ENCODE data around the gene PFN2. TPM values are rescaled to one million over a fixed set of nuclear protein-coding genes. Genes with fewer than 3 reads are reported as not detected.

Gene PFN2, protein sequence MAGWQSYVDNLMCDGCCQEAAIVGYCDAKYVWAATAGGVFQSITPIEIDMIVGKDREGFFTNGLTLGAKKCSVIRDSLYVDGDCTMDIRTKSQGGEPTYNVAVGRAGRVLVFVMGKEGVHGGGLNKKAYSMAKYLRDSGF
- 161 and 198 TPM in 2 replicates for total RNA-seq (ENCODE audit: low replicate concordance)

DNA sequence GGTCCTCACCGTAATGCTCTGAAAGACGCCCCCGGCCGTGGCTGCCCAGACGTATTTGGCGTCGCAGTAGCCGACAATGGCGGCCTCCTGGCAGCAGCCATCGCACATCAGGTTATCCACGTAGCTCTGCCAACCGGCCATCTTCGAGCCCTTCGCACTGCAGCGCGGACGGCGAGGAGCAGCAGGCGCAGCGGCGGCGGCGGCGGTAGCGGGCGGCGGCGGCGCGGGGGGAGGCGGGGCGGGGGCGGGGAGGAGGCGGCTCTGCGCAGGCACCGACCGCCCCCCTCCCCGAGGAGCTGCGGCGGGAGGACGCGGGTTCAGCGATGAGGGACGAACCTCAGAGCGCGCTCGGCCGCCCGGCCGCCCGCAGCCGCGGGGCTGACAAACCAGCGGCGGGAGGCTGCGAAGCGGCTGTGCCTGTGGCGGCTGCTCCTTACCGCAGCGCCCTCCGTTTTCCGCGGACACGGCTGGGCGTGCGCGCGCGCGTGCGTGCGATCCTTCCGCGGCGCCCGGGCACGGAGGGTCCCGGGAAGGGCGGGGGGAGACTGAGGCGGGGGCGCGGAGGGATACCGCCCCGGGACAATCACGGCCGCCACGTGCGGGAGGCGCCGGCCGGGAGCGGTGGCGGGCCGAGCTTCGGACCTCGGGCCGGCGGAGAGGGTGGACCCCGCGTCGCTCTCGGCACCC is at the start of gene PFN2:
TSS of gene PFN2 (minus strand) at position 180 of the 687 bp plus-strand sequence. CDS start at position 141, 39 bp downstream.
- TF ChIP-seq, protein P1, sequence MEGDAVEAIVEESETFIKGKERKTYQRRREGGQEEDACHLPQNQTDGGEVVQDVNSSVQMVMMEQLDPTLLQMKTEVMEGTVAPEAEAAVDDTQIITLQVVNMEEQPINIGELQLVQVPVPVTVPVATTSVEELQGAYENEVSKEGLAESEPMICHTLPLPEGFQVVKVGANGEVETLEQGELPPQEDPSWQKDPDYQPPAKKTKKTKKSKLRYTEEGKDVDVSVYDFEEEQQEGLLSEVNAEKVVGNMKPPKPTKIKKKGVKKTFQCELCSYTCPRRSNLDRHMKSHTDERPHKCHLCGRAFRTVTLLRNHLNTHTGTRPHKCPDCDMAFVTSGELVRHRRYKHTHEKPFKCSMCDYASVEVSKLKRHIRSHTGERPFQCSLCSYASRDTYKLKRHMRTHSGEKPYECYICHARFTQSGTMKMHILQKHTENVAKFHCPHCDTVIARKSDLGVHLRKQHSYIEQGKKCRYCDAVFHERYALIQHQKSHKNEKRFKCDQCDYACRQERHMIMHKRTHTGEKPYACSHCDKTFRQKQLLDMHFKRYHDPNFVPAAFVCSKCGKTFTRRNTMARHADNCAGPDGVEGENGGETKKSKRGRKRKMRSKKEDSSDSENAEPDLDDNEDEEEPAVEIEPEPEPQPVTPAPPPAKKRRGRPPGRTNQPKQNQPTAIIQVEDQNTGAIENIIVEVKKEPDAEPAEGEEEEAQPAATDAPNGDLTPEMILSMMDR (IDR thresholded peaks at IDR 0.05; ENCODE audit: insufficient read depth, low read length): no peak
- H3K4me3 ChIP-seq (ENCODE audit: low read depth, low read length): peak within 1 kb of the TSS; percentile 88
- DNase-seq (ENCODE audit: low read depth): peak; percentile 67

DNA sequence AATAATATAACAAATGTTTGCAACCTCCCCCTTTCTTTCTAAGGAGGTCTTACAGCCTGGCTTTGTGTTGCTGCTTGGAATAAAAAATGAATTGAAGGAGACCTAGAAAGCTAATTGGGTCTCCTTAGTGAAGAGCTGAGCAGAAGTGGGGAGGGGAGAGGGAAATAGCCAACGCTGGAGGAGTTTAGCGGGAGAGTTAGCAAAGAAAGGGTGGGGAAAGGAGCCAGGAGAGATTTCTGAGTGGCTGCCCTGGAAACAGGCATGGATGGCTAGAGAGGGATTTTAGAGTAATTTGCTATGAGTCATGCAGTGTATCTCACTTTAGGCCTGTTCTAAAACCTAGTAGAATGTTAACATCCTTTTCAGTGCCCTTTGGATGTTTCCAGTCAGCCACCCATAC is 45.2 kb upstream of the PFN2 start:
- no peak for DNase-seq (ENCODE audit: low read depth)
- no peak overlapping the region for H3K4me3 ChIP-seq (ENCODE audit: low read depth, low read length)
- TF ChIP-seq, protein P1 (IDR thresholded peaks at IDR 0.05; ENCODE audit: insufficient read depth, low read length): no peak

DNA sequence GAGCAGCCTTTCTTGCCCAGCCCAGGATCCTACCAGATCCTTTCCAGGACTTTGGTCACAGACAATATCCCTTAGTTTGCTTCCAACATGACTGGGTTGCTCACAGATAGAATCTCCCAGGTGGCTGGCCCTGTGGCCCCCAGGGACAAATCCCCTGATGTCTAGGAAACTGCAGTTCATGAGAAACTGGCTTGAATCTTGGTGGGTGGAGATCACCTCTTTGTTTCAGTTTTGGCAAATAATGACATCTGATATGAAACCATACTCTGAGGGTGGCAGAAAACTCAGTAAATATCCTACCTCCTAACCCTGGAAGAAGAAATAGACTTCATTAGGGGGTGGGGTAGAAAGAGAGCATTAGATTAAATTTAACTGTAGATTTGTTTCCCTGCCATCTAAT is 44.1 kb upstream of the PFN2 start:
- TF ChIP-seq, protein P1 (IDR thresholded peaks at IDR 0.05; ENCODE audit: insufficient read depth, low read length): no peak
- H3K4me3 ChIP-seq (ENCODE audit: low read depth, low read length): no peak overlapping the region
- DNase-seq (ENCODE audit: low read depth): no peak

DNA sequence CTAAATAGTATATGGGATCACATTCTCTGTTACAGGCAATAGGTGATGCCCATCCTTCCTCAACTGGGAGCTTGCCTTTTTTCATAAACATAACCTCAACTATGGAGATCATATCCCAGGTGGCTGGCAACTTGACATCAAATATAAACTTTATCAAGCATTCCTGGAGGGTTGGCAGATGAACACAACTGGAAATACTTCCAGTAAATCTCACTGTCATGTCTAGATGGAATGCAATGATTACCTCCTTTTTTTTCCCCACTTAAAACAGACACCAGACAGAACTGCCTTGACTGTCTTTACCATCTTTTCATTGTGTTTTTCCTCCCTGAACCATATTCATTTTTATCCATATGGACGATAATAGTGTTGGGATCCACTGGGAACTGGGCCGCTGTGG is 43.1 kb upstream of the PFN2 start:
- no peak for DNase-seq (ENCODE audit: low read depth)
- TF ChIP-seq, protein P1 (IDR thresholded peaks at IDR 0.05; ENCODE audit: insufficient read depth, low read length): no peak
- H3K4me3 ChIP-seq (ENCODE audit: low read depth, low read length): no peak overlapping the region

DNA sequence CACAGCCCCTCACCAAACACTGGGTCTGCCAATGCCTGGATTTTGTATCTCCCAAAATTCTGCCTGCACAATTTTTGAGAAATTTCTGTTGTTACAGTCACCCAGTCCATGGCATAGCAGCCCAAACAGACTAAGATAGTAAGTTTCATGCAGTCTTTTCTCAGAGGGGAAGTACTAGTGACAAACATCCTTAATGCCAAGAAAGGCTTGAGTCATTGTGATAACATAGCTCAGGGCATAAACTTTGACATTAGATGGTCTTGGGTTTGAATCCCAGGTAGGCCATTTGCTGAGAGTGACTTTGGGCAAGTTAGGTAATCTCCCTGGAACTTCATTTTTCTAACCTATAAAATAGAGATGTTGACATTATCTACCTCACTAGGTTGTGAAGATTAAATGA is 36.1 kb upstream of the PFN2 start:
- DNase-seq (ENCODE audit: low read depth): no peak
- TF ChIP-seq, protein P1 (IDR thresholded peaks at IDR 0.05; ENCODE audit: insufficient read depth, low read length): no peak
- no peak overlapping the region for H3K4me3 ChIP-seq (ENCODE audit: low read depth, low read length)

DNA sequence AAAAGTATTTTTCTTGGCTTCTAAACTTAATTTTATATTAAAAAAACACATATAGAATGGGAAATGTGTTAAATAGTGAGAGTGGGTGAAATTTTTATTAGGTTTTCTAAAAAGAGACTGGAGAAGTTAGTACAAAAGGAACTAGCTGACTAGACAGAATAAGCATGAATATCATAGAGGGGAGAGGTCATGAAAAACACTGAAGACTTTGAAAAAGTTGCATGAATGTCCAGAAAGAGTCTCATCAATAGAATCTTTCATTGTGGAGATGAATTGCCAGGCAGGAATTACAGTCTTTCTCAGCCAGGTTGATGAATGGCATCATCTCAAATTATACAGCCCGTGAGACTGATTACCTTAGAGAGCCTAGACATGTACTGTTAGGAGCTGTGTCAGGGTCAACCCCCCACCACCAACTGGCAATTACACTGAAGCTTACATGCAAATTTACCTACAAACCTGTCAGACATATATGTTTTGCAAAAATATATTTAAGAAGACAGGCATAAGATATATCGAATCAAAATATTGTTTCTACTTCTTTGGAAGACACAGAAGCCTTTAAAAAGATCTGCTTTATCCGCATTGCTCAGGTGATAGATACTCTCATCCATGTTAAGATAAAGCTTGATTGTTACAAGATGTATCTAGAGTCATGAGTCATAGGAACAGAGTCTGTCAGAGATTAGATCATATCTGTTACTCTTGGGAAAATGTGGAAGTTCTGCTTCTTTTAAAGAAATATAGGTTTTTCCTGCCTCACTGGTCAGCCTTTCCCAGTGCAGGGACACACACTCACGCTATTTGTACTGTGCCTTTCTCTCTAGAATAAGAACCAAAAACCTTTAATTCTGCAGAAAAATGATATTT is 34.8 kb upstream of the PFN2 start:
- H3K4me3 ChIP-seq (ENCODE audit: low read depth, low read length): no peak overlapping the region
- DNase-seq (ENCODE audit: low read depth): peak; percentile 45
- TF ChIP-seq, protein P1 (IDR thresholded peaks at IDR 0.05; ENCODE audit: insufficient read depth, low read length): no peak

Measured in fibroblast of the aortic adventitia (primary cell).